GM21515 (cell line): ENCODE data around the gene OBSCN.
"Not testable (repeated sequence)": the region's sequence is repeated elsewhere in the genome, so short reads cannot be mapped to it uniquely, and the experiment has no call there.

Experiments used
- ATAC-seq: cut with Tn5 transposase; IDR thresholded peaks from one replicate; pipeline ENCODE4 v1.9.1; 2021; ENCODE audit not compliant: unreplicated experiment

Gene OBSCN

DNA sequence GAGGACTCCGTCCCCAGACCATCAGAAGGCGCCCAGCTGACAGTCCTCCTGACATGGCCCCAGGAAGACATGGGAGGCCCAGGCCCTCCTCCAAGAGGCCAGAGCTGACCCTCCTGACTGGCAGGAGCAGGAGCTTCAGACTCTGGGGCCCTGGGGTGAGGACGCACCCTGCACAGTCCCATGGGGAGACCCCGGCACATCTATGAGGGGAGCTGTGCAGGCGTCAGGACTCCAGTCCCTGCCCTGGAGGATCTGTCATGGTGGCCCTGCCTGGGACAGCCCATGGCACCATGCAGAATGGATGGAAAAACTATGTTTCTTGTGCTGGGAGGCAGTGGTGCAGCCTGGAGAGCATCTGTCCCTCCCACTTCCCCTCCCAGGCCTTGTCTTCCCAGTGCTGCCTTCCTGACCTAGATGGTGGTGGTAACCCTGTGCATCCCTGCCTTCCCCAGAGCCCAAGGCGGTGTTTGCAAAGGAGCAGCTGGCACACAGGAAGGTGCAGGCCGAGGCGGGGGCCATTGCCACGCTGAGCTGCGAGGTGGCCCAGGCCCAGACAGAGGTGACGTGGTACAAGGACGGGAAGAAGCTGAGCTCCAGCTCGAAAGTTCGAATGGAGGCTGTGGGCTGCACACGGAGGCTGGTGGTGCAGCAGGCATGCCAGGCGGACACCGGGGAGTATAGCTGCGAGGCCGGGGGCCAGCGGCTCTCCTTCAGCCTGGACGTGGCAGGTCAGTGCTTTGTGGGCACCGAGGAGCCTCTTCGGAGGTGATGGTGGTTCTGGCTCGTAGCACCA lies 41.9 kb downstream of the OBSCN start:
- ATAC-seq, result no peak

DNA sequence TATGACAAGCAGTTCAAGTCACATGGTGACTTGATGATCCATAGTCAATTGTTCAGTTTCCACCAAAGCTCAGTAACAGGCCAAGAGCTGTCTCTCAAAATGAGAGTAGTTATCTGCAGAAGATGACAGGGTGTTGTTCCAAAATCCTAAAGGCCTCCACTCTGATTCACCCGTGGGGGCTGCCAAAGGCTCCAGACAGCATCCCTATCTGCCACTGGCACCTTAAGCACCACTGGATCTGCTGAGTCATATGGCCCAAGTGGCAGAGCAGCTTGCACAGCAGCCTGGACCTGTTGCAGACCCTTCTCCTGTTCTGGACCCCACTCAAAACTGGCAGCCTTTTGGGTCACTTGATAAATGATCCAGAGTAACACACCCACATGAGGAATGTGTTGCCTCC lies 44.6 kb downstream of the OBSCN start:
- ATAC-seq, result not testable (repeated sequence)

DNA sequence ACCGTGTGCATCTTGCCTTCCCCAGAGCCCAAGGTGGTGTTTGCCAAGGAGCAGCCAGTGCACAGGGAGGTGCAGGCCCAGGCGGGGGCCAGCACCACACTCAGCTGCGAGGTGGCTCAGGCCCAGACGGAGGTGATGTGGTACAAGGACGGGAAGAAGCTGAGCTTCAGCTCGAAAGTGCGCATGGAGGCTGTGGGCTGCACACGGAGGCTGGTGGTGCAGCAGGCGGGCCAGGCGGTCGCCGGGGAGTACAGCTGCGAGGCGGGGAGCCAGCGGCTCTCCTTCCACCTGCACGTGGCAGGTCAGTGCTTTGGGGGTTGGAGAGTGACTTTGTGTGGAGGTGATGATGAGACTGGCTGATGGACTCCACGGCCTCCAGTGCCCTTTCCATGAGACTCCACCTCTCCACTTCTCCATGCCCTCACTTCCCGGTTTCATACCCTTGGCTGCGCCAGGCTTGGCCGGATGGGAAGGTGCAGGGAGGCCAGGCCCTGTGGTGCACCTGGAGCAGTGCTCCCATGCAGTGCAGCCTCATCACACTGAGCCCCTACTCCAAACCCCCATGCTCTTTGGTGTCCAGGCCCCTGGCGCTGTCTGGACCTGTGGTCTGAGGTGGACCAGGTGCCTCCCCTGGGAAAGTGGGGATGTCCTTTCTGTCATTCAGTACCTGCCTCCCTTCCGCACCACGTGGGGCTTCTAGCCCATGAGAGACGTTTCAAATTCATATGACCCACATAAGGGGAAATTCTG lies 49.0 kb downstream of the OBSCN start:
- no peak for ATAC-seq

DNA sequence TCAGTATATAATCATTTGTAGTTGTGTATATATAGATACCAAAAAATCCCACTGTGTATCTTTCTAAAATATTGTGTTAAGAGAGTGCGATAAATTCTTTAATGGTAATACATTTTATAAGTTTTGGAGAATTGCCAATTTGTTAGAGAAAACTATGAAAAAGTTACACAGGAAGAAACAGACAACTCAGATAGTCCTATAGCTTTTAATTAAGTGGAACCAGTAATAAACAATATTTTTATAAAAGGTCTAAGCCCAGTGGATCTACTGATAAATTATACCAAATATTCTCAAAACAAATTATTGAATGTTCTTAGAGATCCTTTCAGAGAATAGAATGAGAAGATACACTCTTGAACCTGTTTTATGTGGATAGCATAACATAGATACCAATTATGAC lies 50.6 kb downstream of the OBSCN start:
- ATAC-seq, result no peak

DNA sequence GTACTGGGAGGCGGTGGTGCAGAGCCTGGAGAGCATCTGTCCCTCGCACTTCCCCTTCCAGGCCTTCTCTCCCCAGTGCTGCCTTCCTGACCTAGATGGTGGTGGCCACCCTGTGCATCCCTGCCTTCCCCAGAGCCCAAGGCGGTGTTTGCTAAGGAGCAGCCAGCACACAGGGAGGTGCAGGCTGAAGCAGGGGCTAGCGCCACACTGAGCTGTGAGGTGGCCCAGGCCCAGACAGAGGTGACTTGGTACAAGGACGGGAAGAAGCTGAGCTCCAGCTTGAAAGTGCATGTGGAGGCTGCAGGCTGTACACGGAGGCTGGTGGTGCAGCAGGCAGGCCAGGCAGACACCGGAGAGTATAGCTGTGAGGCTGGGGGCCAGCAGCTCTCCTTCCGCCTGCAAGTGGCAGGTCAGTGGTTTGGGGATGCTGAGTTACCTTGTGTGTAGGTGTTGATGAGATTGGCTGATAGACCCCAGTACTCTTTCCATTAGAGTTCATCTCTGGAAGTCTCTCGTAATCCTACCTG lies 51.6 kb downstream of the OBSCN start:
- no peak for ATAC-seq

DNA sequence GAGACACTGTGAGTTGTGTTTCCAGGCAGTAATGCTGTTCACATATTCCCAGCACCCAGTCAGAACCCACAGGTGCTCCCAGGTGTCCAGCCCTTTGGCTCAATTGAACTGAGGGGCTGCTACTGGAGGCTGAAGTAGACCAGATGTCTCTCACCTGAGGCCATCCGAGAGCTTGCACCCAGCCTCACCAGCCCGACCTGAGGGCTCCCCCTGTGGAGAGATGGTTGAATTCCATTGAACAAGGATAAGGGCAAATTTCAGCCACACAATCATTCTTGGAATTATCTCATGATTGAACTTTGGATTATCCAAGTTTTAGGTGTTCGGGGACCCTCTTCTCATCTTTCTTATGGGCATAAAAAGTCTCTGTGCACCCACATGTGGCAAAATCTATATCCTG lies 52.1 kb downstream of the OBSCN start:
- ATAC-seq, result no peak

DNA sequence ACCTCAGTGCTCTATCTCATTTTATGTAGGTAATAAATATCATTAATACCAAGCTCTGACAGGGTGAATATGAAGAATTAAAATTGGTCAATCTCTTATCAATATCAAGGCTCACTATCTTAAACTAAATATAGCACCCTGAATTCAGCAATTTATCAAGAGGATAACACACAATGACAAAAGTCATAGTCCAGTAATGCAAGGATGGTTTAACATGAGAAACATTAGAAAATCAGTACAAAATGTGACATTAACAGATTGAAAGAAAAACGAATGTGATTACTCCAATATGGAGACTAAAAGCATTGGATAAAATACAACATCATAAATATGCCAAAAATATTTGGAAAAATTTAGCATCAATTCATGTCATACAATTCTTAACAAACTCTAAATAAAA lies 53.9 kb downstream of the OBSCN start:
- ATAC-seq, result no peak

DNA sequence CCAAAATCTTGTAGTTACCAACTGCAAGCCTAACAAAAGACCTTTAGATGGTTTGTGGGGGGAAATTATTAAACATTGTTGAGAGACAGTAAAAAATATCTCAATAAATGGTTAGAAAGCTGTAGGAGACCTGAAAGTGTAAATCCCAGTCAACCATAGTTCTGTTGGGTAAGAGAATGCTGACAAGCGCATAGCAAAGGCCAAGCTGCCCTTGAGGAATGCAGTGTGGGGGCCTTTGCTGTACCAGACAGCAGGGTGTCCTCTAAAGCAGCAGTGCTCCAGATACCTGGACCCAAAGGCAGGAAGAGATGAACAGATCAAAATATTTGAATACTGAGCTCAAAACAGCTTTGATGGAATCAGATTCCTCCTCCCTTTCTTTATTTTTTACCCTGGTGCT lies 54.6 kb downstream of the OBSCN start:
- ATAC-seq, result no peak

DNA sequence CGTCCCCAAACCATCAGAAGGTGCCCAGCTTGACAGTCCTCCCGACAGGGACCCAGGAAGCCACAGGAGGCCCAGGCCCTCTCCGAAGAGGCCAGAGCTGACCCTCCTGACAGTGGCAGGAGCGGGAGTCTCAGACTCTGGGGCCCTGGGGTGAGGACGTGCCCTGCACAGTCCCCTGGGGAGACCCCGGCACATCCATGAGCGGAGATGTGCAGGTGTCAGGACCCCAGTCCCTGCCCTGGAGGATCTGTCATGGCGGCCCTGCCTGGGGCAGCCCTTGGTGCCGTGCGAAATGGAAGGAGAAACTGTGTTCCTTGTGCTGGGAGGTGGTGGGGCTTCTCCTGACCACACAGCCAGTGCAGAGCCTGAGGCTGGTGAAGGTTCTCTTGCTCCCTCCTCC lies 55.8 kb downstream of the OBSCN start:
- ATAC-seq, result no peak

DNA sequence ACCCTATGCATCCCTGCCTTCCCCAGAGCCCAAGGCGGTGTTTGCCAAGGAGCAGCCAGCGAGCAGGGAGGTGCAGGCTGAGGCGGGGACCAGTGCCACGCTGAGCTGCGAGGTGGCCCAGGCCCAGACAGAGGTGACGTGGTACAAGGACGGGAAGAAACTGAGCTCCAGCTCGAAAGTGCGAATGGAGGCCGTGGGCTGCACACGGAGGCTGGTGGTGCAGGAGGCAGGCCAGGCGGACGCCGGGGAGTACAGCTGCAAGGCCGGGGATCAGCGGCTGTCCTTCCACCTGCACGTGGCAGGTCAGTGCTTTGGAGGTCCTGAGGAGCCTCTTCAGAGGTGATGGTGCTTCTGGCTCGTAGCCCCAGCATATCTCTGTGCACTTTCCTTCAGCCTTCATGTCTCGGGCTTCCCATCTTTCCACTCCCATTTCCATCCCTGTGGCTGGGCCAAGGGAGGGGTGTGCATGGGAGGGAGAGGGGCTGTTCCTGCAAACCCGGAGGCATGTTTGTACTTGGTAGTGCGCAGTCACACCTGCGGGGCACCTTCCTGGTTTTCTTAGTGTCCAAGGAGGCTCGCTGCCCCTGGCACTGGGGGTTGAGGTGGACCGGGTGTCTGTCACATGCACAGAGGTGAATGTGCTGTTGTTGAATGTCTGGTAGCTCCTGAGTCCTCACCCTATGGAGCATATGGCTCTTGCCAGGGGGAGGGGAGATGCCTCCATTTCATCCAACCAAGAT lies 56.4 kb downstream of the OBSCN start:
- no peak for ATAC-seq

DNA sequence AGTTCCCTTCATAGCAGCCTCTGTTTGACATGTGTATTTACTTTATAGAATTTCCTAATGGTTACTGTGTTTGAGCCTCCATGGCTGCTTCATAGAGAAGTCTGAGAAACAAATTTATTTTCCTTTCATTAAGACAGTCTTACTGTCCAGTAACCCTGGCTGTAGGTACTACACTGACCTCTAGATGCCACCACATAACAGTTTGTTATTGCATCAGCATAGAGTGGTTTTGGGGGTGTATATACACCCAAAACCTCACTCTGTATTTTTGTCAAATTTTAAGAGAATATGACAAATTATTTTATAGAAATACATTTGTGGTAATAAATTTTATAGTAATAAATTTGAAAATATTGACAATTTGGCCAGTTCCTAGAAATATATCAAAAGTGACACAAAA lies 57.3 kb downstream of the OBSCN start:
- ATAC-seq, result no peak

DNA sequence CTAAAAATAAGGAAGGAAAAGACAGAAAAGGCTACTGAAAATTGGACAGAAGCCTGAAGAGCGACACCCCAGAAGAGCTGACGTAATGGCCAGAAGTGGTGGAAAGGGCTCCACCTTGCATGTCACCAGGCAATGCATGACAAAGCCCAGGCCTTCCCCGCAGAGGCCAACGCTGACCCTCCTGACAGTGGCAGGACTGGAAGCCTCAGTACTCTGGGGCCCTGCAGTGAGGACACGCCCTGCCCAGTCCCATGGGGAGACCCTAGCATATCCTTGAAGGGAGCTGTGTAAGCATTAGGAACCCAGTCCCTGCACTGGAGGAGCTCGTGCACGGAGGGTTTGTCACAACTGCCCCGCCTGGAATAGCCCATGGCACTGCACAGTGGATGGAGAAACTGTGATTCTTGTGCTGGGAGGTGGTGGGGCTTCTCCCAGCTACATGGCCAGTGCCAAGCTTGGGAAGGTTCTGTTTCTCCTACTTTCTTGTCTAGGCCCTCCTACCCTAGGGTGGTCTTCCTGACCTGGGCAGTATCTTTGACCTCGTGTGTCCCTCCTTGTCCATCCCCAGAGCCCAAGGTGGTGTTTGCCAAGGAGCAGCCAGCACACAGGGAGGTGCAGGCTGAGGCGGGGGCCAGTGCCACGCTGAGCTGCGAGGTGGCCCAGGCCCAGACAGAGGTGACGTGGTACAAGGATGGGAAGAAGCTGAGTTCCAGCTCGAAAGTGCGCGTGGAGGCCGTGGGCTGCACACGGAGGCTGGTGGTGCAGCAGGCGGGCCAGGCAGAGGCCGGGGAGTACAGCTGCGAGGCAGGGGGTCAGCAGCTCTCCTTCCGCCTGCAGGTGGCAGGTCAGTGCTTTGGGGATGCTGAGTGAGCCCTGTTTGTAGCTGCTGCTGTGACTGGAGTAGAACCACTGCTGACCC lies 60.4 kb downstream of the OBSCN start:
- ATAC-seq, result no peak

DNA sequence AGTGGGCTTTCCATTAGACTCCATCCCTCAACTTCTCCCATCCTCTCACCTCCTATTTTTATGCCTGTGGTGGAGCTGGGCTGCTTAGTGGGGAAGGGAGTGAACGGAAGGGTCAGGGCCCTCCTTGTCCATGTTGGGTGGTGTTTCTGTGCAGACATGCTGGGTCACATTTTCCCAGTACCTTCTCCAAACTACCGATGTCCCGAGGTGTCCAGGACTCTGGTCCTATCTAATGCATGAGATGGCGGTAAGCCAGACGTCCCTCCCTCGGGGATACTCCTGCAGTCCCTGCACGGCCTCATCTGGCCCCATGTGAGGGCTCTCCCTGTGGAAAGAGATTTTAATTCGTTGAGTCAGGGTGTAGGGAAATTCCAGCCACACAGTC lies 61.0 kb downstream of the OBSCN start:
- ATAC-seq, result no peak

DNA sequence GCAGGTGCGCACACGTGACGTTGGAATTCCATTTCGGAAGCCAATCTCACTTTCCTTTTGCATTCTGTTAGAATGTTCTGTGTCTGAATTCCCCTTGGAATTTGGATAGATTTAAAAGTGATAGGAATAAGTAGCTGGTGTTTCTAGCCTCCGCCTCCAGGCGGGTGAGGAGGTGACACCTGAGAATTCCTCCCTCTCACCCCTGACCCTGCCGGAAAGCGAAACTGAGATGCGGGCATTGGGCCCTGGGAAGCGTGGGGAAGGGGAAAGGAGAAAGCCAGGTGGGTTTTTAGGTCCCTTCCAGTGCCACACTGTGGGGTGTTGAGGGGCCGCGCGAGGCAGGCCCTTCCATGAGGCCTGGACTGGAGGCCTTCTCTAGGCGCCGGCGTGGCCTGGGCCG lies 61.6 kb downstream of the OBSCN start:
- not testable (repeated sequence) for ATAC-seq

DNA sequence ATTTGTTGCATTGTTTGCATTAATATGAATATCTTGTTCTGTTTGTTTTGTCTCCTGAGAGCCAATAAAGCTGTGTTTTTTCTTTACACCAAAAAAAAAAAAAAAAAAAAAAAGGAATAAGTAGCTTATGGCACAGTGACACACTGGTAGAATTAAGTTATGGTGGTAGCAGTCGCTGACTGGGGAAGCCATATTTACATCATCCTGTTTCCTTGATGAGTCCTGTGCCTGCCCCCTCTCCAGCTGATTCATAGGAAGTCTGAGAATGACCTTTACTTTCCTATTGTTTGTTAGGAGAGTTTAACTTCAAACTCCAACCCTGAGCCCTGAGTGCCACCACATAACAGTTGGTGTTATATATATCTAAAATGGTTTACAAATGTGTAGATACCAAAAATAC lies 62.2 kb downstream of the OBSCN start:
- ATAC-seq, result no peak

DNA sequence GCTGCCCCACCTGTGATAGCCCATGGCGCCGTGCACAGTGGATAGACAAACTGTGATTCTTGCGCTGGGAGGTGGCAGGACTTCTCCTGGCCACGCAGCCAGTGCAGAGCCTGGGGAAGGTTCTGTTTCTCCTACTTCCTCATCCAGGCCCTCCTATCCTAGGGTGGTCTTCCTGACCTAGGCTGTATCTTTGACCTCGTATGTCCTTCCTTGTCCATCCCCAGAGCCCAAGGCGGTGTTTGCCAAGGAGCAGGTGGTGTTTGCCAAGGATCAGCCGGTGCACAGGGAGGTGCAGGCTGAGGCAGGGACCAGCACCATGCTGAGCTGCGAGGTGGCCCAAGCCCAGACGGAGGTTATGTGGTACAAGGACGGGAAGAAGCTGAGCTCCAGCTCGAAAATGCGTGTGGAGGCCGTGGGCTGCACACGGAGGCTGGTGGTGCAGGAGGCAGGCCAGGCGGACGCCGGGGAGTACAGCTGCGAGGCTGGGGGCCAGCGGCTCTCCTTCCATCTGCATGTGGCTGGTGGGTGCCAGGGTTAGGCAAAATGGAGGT lies 63.9 kb downstream of the OBSCN start:
- no peak for ATAC-seq

DNA sequence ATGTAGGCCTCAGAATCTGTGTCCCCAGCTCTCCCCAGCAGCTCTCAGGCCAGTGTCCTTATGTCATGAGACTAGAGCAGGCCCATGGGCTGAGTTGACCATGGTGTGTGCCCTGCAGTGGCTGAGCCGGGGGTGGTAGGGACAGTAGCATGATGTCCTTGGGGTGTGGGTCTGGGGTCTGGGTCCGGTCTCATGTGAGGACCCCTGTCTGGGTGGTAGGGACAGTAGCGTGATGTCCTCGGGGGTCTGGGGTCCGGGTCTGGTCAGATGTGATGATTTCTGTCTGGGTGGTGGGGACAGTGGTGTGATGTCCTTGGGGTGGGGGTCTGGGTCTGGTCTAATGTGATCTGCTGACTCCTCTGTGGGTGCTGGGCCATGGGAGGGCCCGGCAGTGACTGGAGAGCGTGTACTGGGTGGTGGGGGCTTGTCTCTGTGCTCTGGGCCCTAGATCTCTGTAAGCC lies 64.5 kb downstream of the OBSCN start:
- no peak for ATAC-seq

DNA sequence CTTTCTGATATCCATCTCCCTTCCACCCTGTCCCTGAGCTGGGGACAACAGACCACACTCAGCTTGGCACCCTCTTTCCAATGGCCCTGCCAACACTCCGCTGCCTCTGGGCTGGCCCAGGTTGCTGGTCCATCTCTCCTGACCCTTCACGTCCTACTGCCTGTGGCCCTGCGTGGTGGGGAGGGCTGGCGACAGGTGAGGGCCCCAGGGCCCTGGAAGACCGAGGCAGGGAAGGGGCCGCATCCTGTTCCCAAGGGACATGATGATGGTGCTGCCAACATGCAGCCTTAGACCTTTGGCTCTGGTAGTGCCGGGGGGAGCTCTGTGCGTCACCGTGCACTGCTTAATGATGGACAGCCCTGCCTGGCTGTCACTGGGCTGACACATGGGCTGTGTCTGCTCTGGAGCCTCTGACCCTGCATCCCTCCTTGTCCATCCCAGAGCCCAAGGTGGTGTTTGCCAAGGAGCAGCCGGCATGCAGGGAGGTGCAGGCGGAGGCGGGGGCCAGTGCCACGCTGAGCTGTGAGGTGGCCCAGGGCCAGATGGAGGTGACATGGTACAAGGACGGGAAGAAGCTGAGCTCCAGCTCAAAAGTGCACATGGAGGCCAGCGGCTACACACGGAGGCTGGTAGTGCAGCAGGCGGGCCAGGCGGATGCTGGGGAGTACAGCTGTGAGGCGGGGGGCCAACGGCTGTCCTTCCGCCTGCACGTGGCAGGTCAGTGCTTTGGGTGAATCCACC lies 65.2 kb downstream of the OBSCN start:
- no peak for ATAC-seq

DNA sequence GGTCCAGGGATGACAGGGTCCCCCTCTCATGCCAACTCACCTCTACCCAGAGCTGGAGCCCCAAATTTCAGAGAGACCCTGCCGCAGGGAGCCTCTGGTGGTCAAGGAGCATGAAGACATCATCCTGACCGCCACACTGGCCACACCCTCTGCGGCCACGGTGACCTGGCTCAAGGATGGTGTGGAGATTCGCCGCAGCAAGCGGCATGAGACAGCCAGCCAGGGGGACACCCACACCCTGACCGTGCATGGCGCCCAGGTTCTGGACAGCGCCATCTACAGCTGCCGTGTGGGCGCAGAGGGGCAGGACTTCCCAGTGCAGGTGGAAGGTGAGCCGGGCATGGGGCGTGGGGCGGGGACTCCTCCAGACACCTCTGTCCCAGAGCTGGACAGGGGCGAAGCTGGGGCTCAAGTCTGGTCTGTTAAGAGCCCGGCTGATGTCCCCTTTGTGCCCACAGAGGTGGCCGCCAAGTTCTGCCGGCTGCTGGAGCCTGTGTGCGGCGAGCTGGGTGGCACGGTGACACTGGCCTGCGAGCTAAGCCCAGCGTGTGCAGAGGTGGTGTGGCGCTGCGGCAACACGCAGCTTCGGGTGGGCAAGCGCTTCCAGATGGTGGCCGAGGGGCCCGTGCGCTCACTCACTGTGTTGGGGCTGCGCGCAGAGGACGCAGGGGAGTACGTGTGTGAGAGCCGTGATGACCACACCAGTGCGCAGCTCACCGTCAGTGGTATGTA lies 66.0 kb downstream of the OBSCN start:
- ATAC-seq, result no peak
